GM06990 (cell line): Measurements from ENCODE around the gene RASSF6.

Experiments
- DNase-seq: peaks from one replicate; pipeline ENCODE4 v3.0.0-alpha.2; 2011; ENCODE audit not compliant: insufficient read length; ENCODE audit errors: extremely low read depth
- H3K27me3 ChIP-seq: replicated peaks from 2 replicates; pipeline ENCODE4 v1.6.0; 2011; ENCODE audit warnings: low read length; ENCODE audit not compliant: control insufficient read depth, insufficient read depth
- H3K36me3 ChIP-seq: 2 replicates; pipeline ENCODE4 v1.5.1; 2011; ENCODE audit warnings: low read length; ENCODE audit not compliant: control insufficient read depth, insufficient read depth
- H3K4me3 ChIP-seq: replicated peaks from 2 replicates; pipeline ENCODE4 v1.5.1; 2011; ENCODE audit warnings: low read depth, mild to moderate bottlenecking, control low read depth, low read length
- TF ChIP-seq, protein P1 (sequence below): IDR thresholded peaks from 2 replicates; pipeline ENCODE4 v1.5.1; 2011; ENCODE audit warnings: low read length, control low read depth, mild to moderate bottlenecking, inconsistent platforms; ENCODE audit not compliant: insufficient read depth, poor library complexity, severe bottlenecking

Gene RASSF6

DNA sequence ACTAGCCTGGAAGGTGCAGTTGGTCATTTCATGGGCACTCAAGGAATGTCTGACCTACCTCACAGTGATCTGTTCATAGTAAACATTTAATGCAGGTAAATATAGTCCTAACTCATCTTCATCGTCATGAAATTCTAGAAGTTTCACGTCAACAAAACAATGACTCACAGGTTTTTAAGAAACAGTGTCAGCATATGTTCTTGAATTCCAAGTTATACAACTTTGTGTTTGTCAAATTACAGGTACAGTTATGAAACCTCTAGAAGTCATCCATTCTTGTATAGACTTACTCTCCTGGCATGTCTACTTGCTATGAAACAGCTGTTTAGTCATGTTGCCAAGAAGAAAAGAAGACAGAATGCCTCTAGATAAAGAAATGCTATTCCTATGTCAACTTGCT is 92.1 kb downstream of the RASSF6 start:
- TF ChIP-seq, protein P1, sequence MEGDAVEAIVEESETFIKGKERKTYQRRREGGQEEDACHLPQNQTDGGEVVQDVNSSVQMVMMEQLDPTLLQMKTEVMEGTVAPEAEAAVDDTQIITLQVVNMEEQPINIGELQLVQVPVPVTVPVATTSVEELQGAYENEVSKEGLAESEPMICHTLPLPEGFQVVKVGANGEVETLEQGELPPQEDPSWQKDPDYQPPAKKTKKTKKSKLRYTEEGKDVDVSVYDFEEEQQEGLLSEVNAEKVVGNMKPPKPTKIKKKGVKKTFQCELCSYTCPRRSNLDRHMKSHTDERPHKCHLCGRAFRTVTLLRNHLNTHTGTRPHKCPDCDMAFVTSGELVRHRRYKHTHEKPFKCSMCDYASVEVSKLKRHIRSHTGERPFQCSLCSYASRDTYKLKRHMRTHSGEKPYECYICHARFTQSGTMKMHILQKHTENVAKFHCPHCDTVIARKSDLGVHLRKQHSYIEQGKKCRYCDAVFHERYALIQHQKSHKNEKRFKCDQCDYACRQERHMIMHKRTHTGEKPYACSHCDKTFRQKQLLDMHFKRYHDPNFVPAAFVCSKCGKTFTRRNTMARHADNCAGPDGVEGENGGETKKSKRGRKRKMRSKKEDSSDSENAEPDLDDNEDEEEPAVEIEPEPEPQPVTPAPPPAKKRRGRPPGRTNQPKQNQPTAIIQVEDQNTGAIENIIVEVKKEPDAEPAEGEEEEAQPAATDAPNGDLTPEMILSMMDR = no peak
- Histone ChIP-seq H3K36me3 (no peaks in the 10 kb centered on the region), H3K27me3 (no peaks in the 10 kb centered on the region), H3K4me3 (no peak overlapping the region)
- DNase-seq = no peak

DNA sequence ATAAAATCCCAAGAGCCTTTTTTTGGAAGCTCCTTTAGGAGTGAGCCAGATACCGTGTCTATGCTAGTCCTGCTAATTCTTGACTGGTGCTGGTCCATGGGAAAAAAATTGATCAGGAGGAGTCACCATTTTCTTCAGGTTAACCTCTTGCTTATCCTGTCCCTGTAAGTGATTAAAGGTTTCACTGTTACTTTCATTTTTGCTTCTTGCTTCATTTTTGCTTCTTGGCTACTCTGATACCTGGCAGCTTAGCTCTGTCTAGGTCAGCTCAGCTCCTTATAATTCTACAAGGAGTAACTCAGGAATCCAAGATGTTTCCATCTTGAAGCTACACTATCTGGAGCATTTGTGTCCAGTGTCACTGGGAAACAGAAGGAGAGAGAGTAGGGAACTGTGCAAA is 93.0 kb downstream of the RASSF6 start:
- TF ChIP-seq, protein P1 = no peak
- Histone ChIP-seq H3K4me3 (no peak overlapping the region), H3K36me3 (no peaks in the 10 kb centered on the region), H3K27me3 (no peaks in the 10 kb centered on the region)
- no peak for DNase-seq

DNA sequence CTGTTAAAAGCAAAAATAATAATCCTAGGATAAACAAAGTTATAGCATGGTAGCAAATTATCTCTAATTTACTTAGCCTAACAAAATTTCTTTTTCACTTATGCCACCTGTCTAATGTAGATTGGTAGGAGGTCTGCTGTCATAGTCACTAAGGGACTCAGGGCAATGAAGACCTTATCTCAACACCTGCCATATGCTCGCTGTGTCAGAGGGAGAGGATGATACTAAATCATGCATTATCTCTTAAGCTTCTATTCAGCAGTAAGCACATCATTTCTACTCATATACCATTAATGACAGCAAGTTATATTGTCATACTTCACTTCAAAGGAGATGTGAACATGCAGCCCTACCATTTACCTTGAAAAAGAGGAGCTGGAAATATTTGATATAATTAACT is 94.6 kb downstream of the RASSF6 start:
- TF ChIP-seq, protein P1 = no peak
- DNase-seq = no peak
- no peak overlapping the region for H3K4me3 ChIP-seq
- no peaks in the 10 kb centered on the region for H3K27me3 ChIP-seq
- H3K36me3 ChIP-seq = no peaks in the 10 kb centered on the region

DNA sequence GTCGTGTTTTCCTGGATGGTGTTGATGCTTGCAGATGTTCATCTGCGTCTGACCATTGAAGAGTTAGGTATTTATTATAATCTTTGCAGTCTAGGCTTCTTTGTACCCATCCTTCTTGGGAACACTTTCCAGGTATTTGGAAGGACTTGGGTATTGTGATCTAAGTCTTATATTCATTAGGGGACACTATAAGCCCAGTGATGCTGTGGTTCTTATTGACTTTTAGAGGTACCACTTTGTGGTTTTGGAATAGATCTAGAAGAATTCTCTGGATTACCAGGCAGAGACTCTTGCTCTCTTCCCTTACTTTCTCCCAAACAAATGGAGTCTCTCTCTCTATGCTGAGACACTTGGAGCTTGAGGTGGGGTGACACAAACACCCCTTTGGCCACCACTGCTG is 97.1 kb downstream of the RASSF6 start:
- H3K36me3 ChIP-seq = no peaks in the 10 kb centered on the region
- TF ChIP-seq, protein P1 = no peak
- H3K4me3 ChIP-seq = no peak overlapping the region
- H3K27me3 ChIP-seq = no peaks in the 10 kb centered on the region
- no peak for DNase-seq
